WTC11 (cell line): Measurements from ENCODE around the gene LINS1. TPM values are rescaled to one million over a fixed set of nuclear protein-coding genes. Genes with fewer than 3 reads are reported as not detected.

ENCODE experiments used
- ATAC-seq: fragments of 200-7000 bp; cut with Tn5 transposase; 2 replicates; pipeline ENCODE4 v1.10.0; 2021; ENCODE audit warnings: mild to moderate bottlenecking, moderate library complexity
- CTCF ChIA-PET: fragments of 300-600 bp; sonication (Branson Sonifier 250); formaldehyde crosslinking; loops from one replicate; lab custom pipeline; 2021; ENCODE audit warnings: antibody characterized with exemption; lab: Charles Lee
- POLR2A ChIA-PET: fragments of 350-600 bp; sonication (Branson Sonifier 250); formaldehyde crosslinking; loops from one replicate; lab custom pipeline; 2021; ENCODE audit warnings: antibody characterized with exemption; lab: Charles Lee
- DNase-seq: peaks from one replicate; pipeline ENCODE4 v3.0.0; 2021; ENCODE audit warnings: low spot score
- H3K27ac Mint-ChIP-seq: 2 replicates; pipeline ENCODE4 v1.8.0; 2021; ENCODE audit warnings: mixed read lengths
- H3K27me3 Mint-ChIP-seq: 2 replicates; pipeline ENCODE4 v1.8.0; 2021; ENCODE audit warnings: low read depth, mild to moderate bottlenecking, moderate library complexity, mixed read lengths
- H3K36me3 Mint-ChIP-seq: 2 replicates; pipeline ENCODE4 v1.8.0; 2021; ENCODE audit warnings: mixed read lengths
- H3K4me1 Mint-ChIP-seq: 2 replicates; pipeline ENCODE4 v1.8.0; 2022; ENCODE audit warnings: mixed read lengths
- H3K4me3 Mint-ChIP-seq: 2 replicates; pipeline ENCODE4 v1.8.0; 2021; ENCODE audit warnings: mild to moderate bottlenecking, moderate library complexity, mixed read lengths
- H3K9me3 Mint-ChIP-seq: 2 replicates; pipeline ENCODE4 v1.8.0; 2021; ENCODE audit warnings: mixed read lengths
- AR ChIP-seq: fragments of 250-450 bp; sonication (Bioruptor Pico); IDR thresholded peaks from 2 replicates; pipeline ENCODE4 v1.9.0; 2021; ENCODE audit warnings: mild to moderate bottlenecking
- NR1H2 ChIP-seq: sonication (generic); formaldehyde crosslinking; IDR thresholded peaks from 2 replicates; pipeline ENCODE4 v1.9.0; 2021; ENCODE audit warnings: mild to moderate bottlenecking, moderate library complexity, missing genetic modification reagents
- PRDM15 ChIP-seq: sonication (generic); formaldehyde crosslinking; IDR thresholded peaks from 2 replicates; pipeline ENCODE4 v1.8.0; 2022; ENCODE audit warnings: missing genetic modification reagents
- TCF7 ChIP-seq: sonication (generic); formaldehyde crosslinking; IDR thresholded peaks from 2 replicates; pipeline ENCODE4 v1.8.0; 2022; ENCODE audit warnings: mild to moderate bottlenecking, low read depth, missing genetic modification reagents, moderate library complexity
- ZNF317 ChIP-seq: sonication (generic); formaldehyde crosslinking; IDR thresholded peaks from 2 replicates; pipeline ENCODE4 v1.8.1; 2023; ENCODE audit warnings: low read depth, mild to moderate bottlenecking, moderate library complexity, missing genetic modification reagents, borderline replicate concordance
- total RNA-seq: library from RNA; stranded (reverse); gene quantifications from 3 replicates; pipeline ENCODE4 v1.2.3, GENCODE V29; 2021
- TF ChIP-seq, protein P1 (sequence below): sonication (generic); formaldehyde crosslinking; IDR thresholded peaks from 2 replicates; pipeline ENCODE4 v1.8.1; 2023; ENCODE audit warnings: mild to moderate bottlenecking, moderate library complexity, missing genetic modification reagents

Gene LINS1
- total RNA-seq, 1 experiment from 2014 or later: 10.4 TPM

DNA sequence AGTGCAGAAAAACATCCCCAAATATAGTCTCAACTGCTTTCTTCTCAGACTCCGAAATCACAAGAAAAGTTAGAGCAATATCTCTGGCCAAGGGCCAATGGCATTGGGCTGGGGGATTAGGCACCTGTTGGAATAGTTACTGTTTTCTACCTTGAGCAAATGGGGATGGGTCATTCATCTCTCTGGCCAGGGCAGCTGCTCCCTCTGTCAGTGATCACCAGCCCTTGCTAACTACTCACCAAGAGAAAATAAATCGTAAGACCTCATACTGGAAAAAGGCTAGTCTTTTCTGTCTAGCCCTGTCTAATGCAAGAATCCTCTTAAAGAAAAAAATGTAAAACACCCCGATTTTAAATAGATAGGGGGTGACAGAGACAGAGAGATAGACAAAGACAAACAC is 84.1 kb downstream of the LINS1 start:
- TF ChIP-seq, protein P1, sequence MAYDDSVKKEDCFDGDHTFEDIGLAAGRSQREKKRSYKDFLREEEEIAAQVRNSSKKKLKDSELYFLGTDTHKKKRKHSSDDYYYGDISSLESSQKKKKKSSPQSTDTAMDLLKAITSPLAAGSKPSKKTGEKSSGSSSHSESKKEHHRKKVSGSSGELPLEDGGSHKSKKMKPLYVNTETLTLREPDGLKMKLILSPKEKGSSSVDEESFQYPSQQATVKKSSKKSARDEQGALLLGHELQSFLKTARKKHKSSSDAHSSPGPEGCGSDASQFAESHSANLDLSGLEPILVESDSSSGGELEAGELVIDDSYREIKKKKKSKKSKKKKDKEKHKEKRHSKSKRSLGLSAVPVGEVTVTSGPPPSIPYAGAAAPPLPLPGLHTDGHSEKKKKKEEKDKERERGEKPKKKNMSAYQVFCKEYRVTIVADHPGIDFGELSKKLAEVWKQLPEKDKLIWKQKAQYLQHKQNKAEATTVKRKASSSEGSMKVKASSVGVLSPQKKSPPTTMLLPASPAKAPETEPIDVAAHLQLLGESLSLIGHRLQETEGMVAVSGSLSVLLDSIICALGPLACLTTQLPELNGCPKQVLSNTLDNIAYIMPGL (CRISPR knock-in tag): no peak
- TF ChIP-seq NR1H2 (CRISPR knock-in tag): no peak
- no peak for TF ChIP-seq PRDM15
- no peak for TF ChIP-seq ZNF317
- no peak for TF ChIP-seq TCF7 (CRISPR knock-in tag)
- TF ChIP-seq AR: no peak
- CTCF ChIA-PET: no interaction called here
- ATAC-seq (no peak), DNase-seq (no peak)
- POLR2A ChIA-PET: no interaction called here
- no peak overlapping the region for H3K27ac Mint-ChIP-seq
- H3K4me3 Mint-ChIP-seq: no peak overlapping the region
- no peaks in the 10 kb centered on the region for H3K36me3 Mint-ChIP-seq
- no peaks in the 10 kb centered on the region for H3K27me3 Mint-ChIP-seq
- peaks cover 5% of the 10 kb centered on the region for H3K9me3 Mint-ChIP-seq
- peaks cover 7% of the 10 kb centered on the region for H3K4me1 Mint-ChIP-seq

Other genes starting within 250 kb of the LINS1 start
- gene CERS3, start 73.2 kb downstream of the LINS1 start, total RNA-seq: 0.74 to 1.5 TPM (median 0.94 TPM) in 3 replicates
- gene ASB7, start 405 bp upstream of the LINS1 start, total RNA-seq: 11.5 to 13.4 TPM (median 12.9 TPM) in 3 replicates